GM13976 (cell line): ENCODE measurements around the gene NIPA2.

Source experiments
- DNase-seq: peaks from one replicate; pipeline ENCODE4 v3.0.0; 2012; ENCODE audit warnings: low spot score
- CTCF ChIP-seq: IDR thresholded peaks from 2 replicates; pipeline ENCODE4 v1.5.1; 2012; ENCODE audit warnings: borderline replicate concordance, mild to moderate bottlenecking; ENCODE audit not compliant: insufficient read depth; ENCODE audit errors: extremely low read depth, missing control alignments, control extremely low read depth
- in situ Hi-C: fragments of 300-500 bp; cut with MboI; formaldehyde crosslinking; loops from one replicate; pipeline ENCODE4 v1.12.0; 2022; ENCODE audit warnings: low sequenced_read_pairs, mixed read lengths, inconsistent platforms; ENCODE audit not compliant: unreplicated experiment

The NIPA2 gene

GRCh38 chr15:22880981-22881738 lies 42.7 kb downstream of the NIPA2 start:
- DNase-seq, result no peak
- TF ChIP-seq CTCF, result no peak
- in situ Hi-C loops, result no loop called here

GRCh38 chr15:22881739-22882440 lies 43.4 kb downstream of the NIPA2 start:
- no peak for DNase-seq
- in situ Hi-C loops, result no loop called here
- no peak for TF ChIP-seq CTCF

GRCh38 chr15:22883196-22883595 lies 44.7 kb downstream of the NIPA2 start:
- in situ Hi-C loops, result no loop called here
- no peak for DNase-seq
- no peak for TF ChIP-seq CTCF

- DNase-seq, result no peak
- TF ChIP-seq CTCF, result peak; percentile 10
- in situ Hi-C loops, result no loop called here
These were observed 45.9 kb downstream of the NIPA2 start for GRCh38 chr15:22884344-22884743.

GRCh38 chr15:22885120-22885519 lies 46.7 kb downstream of the NIPA2 start:
- in situ Hi-C loops, result no loop called here
- no peak for TF ChIP-seq CTCF
- no peak for DNase-seq

GRCh38 chr15:22887157-22887951 lies 48.9 kb downstream of the NIPA2 start:
- no peak for TF ChIP-seq CTCF
- no peak for DNase-seq
- in situ Hi-C loops, result no loop called here
